Mucosa of gallbladder (tissue), 1 donor: ENCODE measurements around the gene GPD2. TPM values are rescaled to one million over a fixed set of nuclear protein-coding genes. Genes with fewer than 3 reads are reported as not detected.

Experiments
- DNase-seq: peaks from one replicate; pipeline ENCODE4 v3.0.0-alpha.2; 2020; ENCODE audit warnings: low spot score
- total RNA-seq: library from RNA; stranded (reverse); gene quantifications from one replicate; pipeline ENCODE4 v1.2.1, GENCODE V29; 2021
- donor health status: DM: no; HTN: no; CAD: no.

Gene GPD2
- 35.0 TPM for total RNA-seq

DNA sequence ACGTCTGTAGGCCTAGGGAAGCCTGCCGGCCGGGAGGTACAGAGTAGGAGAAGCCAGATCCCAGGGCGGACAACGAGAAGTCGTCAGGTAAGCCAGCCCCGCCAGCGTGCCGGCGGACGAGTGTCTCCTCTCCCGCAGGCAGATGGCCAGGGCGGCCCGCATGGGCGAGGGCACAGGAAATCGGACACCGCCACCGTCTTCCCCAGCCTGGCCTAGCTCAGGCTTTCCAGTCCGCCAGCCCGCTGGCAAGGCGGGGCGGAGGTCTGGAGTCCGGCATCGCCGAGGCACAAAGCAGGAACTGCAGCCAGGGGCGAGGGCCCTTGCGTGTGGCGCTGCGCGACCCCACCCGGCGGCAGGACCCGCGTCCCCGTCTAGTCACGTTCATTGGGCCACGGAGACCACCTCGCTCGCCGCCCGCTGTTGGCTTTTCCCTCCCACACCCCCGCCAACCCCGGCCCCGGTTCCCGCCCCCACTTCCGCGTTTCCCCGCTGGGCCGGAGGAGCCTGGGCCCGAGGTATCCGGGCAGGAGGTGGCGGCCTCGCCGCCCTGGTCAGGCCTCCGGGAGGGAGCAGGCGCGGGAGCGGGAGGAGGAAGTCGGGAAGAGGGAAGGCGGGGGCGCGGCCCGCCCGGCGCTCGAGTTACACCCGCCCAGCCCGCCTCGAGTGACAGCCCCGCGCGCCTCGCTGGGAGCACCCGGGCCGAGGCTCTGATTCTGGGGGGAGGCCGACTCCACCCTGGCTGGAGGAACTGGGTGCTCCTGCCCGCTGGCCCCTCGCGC lies at the start of gene GPD2:
TSS of gene GPD2 (plus strand) at position 662 of the 779 bp plus-strand sequence. CDS start 39,727 bp downstream, outside the sequence.
- peak; percentile 92 for DNase-seq

DNA sequence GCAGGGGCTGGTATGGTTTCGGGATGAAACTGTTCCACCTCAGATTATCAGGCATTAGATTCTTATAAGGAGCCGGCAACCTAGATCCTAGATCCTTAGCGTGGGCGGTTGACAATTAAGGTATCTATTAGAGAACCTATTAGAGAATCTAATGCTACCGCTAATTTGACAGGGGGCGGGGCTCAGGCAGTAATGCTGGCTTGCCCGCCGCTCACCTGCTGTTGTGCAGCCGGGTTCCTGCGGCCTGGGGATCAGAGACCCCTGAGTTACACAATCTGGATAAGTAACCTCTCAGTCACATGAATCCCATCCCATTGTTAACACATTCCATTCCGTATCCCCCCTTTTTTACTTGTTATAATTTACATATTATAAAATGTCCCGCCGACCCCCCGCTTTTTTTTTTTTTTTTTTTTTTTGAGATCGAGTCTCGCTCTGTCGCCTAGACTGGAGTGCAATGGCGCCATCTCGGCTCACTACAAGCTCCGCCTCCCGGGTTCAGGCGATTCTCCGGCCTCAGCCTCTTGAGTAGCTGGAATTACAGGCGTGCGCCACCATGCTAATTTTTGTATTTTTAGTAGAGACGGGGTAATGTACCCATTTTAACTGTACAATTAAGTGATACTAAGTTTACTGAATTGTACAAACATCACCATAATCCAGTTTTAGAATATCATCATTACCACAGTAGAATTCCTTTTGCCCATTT lies 42.0 kb upstream of the GPD2 start:
- DNase-seq, result no peak

DNA sequence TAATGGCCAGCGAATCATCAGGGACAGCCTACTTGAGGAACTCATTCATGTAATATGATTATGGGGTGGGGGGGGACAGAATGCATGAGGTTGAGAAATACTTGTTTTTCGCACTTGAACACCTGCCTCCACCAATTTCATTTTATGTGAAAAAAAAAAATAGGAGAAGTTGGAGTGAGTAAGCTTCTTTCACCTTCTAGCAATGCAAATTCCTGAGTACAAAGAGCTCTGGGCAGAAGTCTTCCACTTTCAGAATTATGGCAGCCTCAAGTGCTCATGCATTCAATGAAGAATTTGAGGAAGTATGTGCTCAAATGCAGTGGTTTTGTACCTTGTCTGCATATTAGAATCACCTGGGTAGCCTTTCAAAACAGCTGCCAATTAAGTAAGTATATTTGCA lies 40.1 kb upstream of the GPD2 start:
- DNase-seq, result no peak

DNA sequence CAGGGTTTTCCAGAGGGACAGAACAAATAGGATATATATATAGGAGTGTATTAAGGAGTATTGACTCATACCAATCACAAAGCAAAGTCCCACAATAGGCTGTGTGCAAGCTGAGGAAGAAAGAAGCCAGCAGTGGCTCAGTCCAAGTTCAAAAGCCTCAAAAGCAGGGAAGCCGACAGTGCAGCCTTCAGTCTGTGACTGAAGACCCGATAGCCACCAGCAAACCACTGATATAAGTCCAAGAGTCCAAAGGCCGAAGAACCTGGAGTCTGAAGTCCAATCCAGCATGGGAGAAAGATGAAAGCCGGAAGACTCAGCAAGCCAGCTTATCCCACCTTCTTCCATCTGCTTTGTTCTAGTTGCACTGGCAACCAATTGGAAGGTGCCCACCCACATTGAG lies 39.0 kb upstream of the GPD2 start:
- peak; percentile 61 for DNase-seq

DNA sequence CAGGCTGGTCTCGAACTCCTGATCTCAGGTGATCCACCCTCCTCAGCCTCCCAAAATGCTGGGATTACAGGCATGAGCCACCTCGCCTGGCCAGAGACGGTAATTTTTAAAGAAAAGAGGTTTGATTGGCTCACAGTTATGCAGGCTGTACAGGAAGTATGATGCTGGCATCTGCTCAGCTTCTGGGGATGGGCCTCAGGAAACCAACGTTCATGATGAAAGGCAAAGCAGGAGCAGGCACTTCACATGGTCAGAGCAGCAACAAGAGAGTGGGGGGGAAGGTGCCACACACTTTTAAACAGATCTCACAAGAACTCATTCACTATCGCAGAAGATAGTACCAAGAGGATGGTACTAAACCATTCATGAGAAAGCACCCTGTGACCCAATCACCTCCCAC lies 38.0 kb upstream of the GPD2 start:
- no peak for DNase-seq

DNA sequence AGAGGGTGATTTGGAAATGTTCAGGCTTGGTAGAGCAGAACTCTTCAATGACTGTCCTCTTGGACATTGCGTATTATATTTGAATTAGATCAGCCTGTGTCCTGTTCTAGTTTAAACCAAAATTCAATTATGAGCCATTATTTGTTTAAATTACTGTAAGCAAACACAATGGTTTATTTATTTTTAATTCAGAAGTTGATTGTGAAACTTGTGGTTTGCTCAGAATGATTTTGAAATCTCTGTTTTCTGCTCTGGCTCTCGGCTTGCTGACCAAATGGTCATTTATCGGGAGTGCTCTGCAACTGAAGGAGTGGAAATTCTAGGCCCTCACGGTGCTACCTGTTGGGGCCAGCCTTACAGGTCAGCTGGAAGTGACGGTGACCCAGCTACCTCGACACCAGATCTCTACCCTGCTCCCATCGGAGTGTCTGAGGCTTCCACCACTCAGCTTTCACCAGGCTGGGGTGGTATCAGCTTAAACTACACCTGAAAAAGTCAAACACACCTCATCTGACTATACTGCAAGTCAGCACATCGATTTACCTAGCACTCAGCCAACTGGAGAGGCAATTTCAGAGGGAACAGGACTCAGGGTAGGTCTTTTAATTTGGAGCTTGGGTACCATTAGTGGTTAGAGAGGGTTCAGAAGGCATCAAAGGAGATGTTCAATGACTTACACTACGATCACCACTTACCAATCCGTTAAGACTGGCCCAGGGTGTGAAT lies 36.8 kb upstream of the GPD2 start:
- DNase-seq, result no peak

DNA sequence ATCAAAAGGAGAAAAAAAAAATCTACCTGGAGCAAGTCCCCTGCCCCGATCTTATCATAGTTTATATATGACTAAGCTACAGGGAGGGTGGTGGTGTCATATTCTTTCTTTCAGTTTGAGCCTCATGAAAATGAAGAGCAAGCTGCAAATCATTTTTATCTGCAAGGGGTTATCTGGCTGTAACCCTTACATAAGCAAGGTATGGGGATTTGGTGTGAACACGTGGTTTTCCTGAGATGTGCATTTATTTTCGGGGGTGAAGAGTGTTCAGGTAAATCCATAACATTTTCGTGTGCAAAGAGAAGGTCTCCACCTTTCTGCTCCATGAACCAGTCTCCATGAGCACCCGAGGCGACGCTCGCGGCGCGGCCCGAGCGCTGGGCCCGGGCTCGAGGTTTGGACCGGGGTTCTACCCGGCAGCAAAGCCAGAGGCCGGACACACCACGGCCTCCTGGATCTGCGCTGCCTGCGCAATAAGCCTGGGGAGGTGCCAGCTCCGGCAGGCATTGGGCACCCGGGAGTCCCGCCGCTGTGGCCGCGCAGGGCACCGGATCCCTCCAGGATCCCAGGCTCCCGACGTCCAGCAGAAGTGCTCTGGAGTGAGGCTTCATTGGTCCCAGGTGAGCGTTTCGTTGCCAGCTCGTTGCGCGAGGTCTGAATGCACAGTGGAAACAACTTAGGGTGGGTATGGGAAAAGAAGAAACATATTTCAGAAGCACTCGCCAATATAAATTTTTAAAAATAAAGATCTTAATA lies 36.1 kb upstream of the GPD2 start:
- DNase-seq, result peak; percentile 72

DNA sequence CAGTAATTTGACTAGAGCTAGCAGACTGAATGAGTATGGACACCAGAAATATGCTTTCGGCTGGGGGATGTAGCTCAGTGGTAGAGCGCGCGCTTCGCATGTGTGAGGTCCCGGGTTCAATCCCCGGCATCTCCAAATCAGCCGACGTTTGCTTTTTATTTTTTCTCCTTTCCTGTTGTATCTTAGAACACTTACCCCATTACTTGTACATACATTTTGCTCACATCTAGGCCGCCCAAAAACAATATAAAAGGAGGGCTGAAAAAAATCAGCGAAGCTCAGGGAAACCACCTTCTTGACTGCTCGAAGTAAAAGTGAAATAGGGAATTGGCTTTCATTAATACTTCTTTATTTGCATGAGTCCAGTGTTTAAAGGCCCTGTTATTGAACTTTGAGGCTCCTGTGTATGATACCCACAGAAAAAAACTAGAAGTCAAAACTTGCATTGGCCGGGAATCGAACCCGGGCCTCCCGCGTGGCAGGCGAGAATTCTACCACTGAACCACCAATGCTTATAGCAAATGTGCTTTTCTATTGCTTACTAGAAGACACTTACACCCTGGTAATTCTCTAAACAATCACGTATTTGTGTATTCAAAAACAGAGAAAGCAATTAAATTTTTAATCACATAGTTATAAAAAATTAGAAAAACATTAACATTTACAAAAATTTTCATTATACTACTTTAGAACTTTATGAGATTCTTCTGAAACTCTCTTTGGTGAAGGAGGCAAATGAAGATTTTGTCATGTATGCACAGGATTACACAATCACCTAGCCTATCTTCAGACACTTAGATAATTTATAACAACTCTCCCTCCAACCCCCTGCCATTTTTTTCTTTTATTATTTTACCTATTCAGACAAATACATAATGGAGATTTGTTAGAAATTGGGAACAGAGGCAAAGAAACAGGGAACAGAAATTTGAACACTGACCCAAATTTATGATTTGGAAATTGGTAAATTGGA lies 35.2 kb upstream of the GPD2 start:
- DNase-seq, result peak; percentile 83

DNA sequence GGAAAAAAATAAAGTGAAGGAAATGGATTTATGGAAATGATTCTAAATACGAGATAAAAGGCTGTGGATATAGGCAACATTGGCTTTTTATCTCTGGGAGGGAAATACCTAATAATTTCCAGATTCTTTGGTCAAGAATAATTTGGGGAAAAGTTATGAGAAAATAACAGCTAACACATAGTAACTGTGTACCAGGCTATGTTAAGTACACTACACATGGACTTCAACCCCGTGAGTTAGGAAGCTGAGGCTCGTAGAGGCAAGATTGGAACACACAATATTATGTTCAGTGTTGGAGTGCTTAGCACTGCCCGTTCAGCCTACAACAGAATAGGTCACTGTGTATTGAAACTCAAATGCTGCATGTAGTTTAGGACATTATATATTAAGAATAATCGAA lies 34.3 kb upstream of the GPD2 start:
- DNase-seq, result no peak

DNA sequence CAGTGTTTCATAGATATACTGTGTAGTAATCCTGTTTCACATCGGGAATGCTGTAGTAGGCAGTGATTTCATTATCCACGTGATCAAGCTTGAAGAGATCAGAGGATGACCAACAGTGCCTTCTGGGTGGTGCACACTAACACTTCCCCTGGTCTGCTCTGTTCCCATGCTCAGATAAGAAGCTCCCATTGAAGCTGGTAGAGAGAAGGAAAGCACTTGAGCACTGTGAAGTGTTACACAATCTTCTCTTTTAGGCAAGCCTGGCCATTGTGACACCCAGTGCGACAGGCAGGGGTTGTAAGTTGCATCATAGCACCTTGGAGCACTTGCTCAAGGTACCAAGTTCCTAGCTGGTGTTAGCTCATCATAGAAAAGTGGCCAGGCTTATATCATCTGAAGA lies 30.6 kb upstream of the GPD2 start:
- DNase-seq, result no peak

DNA sequence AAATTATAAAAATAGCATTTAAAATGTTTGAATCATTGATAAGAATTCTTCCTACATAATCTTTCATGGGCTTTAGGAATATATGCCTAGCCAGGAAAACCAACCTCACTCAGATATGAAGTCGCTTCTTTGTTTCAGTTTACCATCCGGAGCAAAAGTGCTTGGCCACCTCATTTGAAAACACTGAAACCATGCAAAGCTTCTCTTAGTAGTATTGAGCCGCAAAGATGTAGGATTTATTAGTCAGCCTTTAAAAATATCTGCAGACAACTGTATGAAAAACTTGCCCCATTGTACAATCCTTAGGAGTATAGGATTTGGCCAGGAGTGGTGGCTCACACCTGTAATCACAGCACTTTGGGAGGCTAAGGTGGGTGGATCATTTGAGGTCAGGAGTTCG lies 24.3 kb upstream of the GPD2 start:
- no peak for DNase-seq

DNA sequence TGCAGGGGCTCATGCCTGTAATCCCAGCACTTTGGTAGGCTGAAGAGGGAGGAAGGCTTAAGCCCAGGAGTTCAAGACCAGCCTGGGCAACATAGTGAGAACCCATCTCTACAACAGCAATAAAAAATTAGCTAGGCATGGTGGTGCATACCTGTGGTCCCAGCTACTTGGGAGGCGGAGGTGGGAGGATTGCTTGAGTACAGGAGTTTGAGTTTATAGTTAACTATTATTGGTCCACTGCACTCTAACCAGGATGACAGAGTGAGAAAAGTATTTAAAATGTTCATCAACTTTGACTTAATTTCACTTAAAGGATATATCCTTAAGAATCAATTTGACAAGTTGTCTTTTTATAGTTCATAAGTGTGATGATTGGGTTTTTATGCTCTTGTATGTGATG lies 14.3 kb upstream of the GPD2 start:
- no peak for DNase-seq

DNA sequence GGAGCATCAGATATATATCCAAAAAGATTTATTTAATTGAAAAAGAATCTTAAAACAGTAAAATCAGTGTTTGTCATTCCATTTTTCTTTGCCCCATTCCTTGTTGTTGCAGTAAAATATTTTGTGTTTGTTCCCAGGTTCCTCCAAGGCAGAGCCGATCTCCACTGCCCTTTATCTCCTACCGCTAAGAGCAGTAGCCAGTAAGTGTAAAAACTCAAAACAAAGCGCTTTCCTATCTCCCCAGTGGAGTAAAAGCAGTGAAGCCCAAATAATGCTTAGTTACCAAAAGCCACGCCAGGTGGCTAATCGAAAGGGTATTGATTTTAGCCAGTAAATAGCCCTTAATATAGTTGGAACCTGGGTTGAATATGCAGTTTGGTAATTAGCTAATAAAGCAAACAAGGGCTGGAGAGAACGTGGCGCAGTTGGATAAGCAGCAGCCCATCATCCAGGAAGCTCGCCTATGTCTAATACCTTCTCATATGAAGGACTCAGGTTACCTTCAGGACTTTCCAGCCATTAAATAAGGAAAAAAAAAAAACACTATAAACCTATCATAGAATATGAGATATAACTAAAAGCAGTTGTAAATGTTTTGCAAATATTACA lies 12.4 kb upstream of the GPD2 start:
- peak; percentile 33 for DNase-seq

DNA sequence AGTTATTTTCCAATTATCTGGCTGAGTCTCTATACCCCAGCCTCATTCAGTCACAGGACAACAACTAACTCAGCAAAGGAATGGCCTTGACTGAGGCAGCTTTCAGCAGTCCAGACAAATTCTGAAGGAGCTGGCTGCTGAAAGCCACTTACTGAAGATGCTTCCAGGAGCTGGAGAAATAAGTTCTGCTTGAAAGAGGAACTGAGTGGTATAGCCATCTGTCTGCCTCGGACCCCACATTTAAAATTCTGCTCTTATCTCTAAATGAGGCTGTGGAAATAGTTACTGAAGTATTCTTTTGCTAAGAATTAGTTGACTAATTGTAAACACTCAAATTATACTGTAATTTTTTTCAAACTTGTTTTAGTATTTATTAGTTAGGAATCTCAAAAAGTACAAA lies 9.1 kb upstream of the GPD2 start:
- DNase-seq, result no peak

DNA sequence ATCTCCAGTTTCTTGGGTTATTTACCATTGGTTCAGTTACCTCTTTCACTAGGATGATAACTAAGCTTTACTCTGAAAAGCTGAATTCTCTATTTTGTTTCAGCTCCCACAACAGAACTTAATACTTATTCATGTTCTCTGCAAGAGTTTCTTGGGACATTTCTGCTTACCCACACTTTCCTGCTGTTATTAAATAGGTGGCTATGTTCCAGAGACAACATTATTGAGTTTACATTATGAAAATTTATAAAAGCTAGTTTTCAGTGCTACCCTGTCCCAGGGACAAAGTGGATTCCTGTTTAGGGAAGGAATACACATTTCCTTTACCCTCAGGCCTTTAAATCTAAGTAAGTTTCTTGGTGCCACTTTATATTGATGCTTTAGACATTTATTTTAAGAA lies 7.0 kb upstream of the GPD2 start:
- no peak for DNase-seq

DNA sequence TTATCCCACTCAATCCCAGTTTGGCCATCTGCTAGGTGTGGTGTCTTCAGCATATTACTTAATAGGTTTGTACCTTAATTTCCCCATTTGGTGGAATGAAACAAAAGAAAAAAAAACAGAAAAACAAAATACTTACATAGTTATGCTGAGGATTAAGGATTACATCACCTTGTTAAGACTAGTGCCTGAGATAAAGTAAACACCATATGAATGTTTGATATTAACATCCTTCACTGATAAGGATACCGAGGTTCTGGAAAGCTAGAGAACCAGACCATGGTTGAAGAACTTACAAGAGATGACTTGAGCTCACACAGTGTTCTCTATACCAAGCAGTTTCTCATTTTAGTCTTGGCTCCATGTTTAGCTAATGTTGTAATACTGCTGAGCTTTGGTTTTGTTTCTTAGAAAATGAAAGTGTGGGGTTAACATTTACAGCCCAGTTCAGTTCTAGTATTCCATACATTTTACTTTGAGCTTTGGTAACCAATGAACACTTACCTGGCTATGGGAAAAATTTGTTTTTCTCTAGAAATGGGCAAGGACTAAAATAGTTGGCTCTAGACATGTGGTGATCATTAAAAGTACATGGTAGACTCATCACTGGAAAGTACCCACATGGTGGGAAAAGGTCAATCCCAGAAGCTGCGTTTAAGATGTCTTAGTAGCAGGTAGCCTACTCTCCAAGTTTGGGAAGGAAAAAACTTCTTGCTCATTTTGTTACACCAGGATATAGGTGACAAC lies 5.8 kb upstream of the GPD2 start:
- DNase-seq, result no peak

DNA sequence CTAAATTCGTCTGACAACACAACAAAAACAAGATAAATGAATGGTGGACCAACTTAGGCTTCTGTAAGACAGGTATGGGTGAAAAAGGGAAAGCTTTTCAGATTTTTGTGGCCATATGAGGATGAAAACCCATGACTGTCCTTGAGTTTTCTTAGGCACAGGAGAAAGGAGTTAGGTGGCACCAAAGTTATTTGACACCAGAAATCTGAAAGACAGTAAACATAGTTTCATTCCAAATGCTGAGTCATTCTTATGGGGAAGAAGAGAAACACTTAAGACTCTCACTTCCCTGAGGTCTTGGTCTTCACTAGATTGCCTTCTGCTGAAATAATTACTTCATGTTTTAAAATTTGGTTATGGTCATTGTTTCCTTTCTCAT lies 5.2 kb upstream of the GPD2 start:
- no peak for DNase-seq

DNA sequence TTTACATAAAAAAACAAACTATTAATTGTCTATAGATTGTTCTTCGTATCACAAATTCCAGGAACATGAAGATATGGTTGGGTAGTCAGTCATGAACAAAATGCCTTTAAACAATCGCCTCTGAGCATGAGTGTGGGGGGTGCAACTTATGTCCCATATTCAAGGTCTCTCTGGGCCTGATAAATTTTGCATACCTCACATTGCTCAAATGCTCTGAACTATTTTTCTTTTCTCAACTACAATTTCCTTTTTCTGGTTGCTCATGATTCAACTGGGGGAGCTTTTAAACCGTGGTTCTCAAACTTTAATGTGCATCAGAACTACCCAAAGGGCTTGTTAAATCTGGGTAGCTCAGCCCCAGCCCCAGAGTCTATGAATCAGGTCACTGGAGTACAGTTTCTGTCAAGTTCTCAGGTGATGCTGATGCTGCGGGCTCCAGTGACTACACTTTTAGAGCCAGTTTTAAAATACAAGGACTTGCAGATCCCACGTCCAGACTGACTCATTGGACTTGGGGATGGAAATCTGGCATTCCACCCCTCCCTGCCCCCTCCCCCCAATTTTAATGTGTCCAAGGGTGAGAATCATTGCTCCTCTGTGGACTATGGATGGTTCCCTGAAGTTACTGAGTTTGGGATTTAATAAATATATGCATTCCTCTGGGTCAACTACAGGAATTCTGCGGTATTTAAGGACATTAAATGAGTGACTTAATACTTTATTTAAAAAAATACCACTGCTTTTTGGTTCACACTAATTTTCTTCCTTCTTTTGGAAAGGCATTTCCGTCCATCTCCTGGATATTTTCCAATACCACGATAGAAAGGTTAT lies 1.5 kb upstream of the GPD2 start:
- DNase-seq, result no peak

DNA sequence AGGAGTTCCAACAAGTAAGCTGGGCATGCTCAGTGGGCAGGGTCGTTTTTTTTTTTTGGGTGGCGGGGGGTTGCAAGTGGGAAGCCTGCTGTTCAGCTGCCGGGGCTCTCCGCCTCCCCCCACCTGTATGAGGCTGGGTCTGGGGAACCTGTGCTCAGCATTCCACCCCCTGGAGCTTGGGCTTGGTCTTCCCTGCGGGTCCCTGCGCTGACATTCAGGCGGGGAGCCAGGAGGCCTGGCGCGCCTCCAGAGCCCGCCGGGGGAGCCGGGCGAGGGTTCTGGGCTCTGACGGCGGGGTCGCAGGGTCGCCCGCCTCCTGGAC lies 822 bp upstream of the GPD2 start:
- no peak for DNase-seq
